HepG2 (cell line): ENCODE data around the gene KTN1. TPM values are rescaled to one million over a fixed set of nuclear protein-coding genes. Genes with fewer than 3 reads are reported as not detected.

Experiments
- ARNT2 ChIP-seq: sonication (generic); formaldehyde crosslinking; IDR thresholded peaks from 2 replicates; pipeline ENCODE4 v1.8.0; 2022; ENCODE audit warnings: mild to moderate bottlenecking, low read depth, missing genetic modification reagents, moderate library complexity
- ELF3 ChIP-seq: IDR thresholded peaks from 2 replicates; pipeline ENCODE4 v1.6.1; 2016; ENCODE audit warnings: missing genetic modification reagents, missing compliant biosample characterization
- ESRRA ChIP-seq: sonication (generic); formaldehyde crosslinking; IDR thresholded peaks from 2 replicates; pipeline ENCODE4 v1.5.1; 2020; ENCODE audit warnings: mild to moderate bottlenecking, low read depth, missing genetic modification reagents
- HDAC1 ChIP-seq: sonication (generic); formaldehyde crosslinking; IDR thresholded peaks from 2 replicates; pipeline ENCODE4 v1.5.1; 2020; ENCODE audit warnings: mild to moderate bottlenecking, missing genetic modification reagents
- KDM2A ChIP-seq: sonication (generic); formaldehyde crosslinking; IDR thresholded peaks from 2 replicates; pipeline ENCODE4 v1.4.0; 2020; ENCODE audit warnings: low read depth, missing genetic modification reagents, borderline replicate concordance
- KDM5B ChIP-seq: sonication (generic); formaldehyde crosslinking; IDR thresholded peaks from 2 replicates; pipeline ENCODE4 v1.4.0; 2020; ENCODE audit warnings: missing genetic modification reagents, mild to moderate bottlenecking, borderline replicate concordance
- NCOA1 ChIP-seq: sonication (generic); formaldehyde crosslinking; IDR thresholded peaks from 2 replicates; pipeline ENCODE4 v1.9.0; 2021; ENCODE audit warnings: missing genetic modification reagents
- PREB ChIP-seq: sonication (generic); formaldehyde crosslinking; IDR thresholded peaks from 2 replicates; pipeline ENCODE4 v1.4.0; 2020; ENCODE audit warnings: missing genetic modification reagents
- RFX5 ChIP-seq: IDR thresholded peaks from 2 replicates; pipeline ENCODE4 v1.6.1; 2011; ENCODE audit warnings: low read depth, low read length, improper control_type of control experiment
- SKIL ChIP-seq: sonication (generic); formaldehyde crosslinking; IDR thresholded peaks from 2 replicates; pipeline ENCODE4 v1.8.0; 2022; ENCODE audit warnings: missing genetic modification reagents, mild to moderate bottlenecking, moderate library complexity, borderline replicate concordance
- SMAD9 ChIP-seq: sonication (generic); formaldehyde crosslinking; IDR thresholded peaks from 2 replicates; pipeline ENCODE4 v1.5.1; 2020; ENCODE audit warnings: mild to moderate bottlenecking, missing genetic modification reagents
- SUZ12 ChIP-seq: fragments of 150-350 bp; IDR thresholded peaks from 2 replicates; pipeline ENCODE4 v1.6.1; 2014; ENCODE audit warnings: low read depth, low read length
- TFAP4 ChIP-seq: sonication (generic); IDR thresholded peaks from 2 replicates; pipeline ENCODE4 v1.6.1; 2016; ENCODE audit warnings: low read depth, borderline replicate concordance
- XRCC5 ChIP-seq: fragments of 200-400 bp; formaldehyde crosslinking; optimal IDR thresholded peaks from 2 replicates; pipeline ENCODE3; 2017; ENCODE audit warnings: mild to moderate bottlenecking, low read length
- ZMYM4 ChIP-seq: sonication (generic); formaldehyde crosslinking; IDR thresholded peaks from 2 replicates; pipeline ENCODE4 v1.8.1; 2023; ENCODE audit warnings: mild to moderate bottlenecking, missing genetic modification reagents
- ZNF234 ChIP-seq: sonication (generic); formaldehyde crosslinking; conservative IDR thresholded peaks from 2 replicates; pipeline ENCODE4 v1.5.1; 2020; ENCODE audit warnings: mild to moderate bottlenecking, missing genetic modification reagents
- ZNF550 ChIP-seq: sonication (generic); formaldehyde crosslinking; IDR thresholded peaks from 2 replicates; pipeline ENCODE4 v1.4.0; 2020; ENCODE audit warnings: mild to moderate bottlenecking, missing genetic modification reagents, borderline replicate concordance
- ZNF572 ChIP-seq: sonication (generic); formaldehyde crosslinking; IDR thresholded peaks from 2 replicates; pipeline ENCODE4 v1.5.1; 2020; ENCODE audit warnings: mild to moderate bottlenecking, missing genetic modification reagents
- ZNF672 ChIP-seq: sonication (generic); formaldehyde crosslinking; IDR thresholded peaks from 2 replicates; pipeline ENCODE4 v1.8.1; 2022; ENCODE audit warnings: missing genetic modification reagents
- polyA plus RNA-seq, 8 experiments: library from polyadenylated mRNA; depleted of rRNA in 3 of 8; stranded (reverse) in 7 of 8; unstranded in 1 of 8; fragments of >200 nt; fragmentation: Illumina TruSeq in 4 of 8; extraction: Trizol in 4 of 8; gene quantifications; 2 replicates each; pipeline versions ENCODE4 v1.2.1 to v1.2.3, GENCODE V29; 2011 to 2016; ENCODE audit warnings: low read depth in 4 of 8, missing spikeins in 1 of 8, mixed read lengths in 1 of 8; ENCODE audit not compliant: insufficient read depth in 1 of 8
- total RNA-seq, 5 experiments: library from RNA; depleted of rRNA; stranded (reverse); fragments of >200 nt; fragmentation: Illumina TruSeq; extraction: Trizol; gene quantifications; 2 replicates each; pipeline ENCODE4 v1.2.3, GENCODE V29; 2016; ENCODE audit warnings: low read depth in 1 of 5
- TF ChIP-seq, protein P1 (sequence below): sonication (generic); formaldehyde crosslinking; IDR thresholded peaks from 2 replicates; pipeline ENCODE4 v1.8.0; 2022; ENCODE audit warnings: mild to moderate bottlenecking, missing genetic modification reagents, moderate library complexity
- TF ChIP-seq, protein P2 (sequence below): IDR thresholded peaks from 2 replicates; pipeline ENCODE4 v1.6.1; 2016; ENCODE audit warnings: mild to moderate bottlenecking

KTN1 gene
- total and polyA plus RNA-seq, 2 of the 13 experiments (the other 11 are each of a cell fraction or from before 2014, with no cell fraction given): 60.6 to 169 TPM

- TF ChIP-seq RFX5 (no peak), ZMYM4 (CRISPR knock-in tag) (no peak), HDAC1 (peak; percentile 36; the same call in 1 of the 2 replicates), ZNF550 (CRISPR knock-in tag) (no peak), ARNT2 (CRISPR knock-in tag) (no peak), ZNF672 (CRISPR knock-in tag) (no peak), SKIL (CRISPR knock-in tag) (no peak), XRCC5 (no peak), SUZ12 (no peak), PREB (CRISPR knock-in tag) (no peak), ZNF572 (no peak), SMAD9 (0 out of 2 replicates have a peak, but pooled peaks have one; percentile 43), TFAP4 (no peak), ESRRA (no peak), KDM2A (CRISPR knock-in tag) (no peak), ELF3 (0 out of 2 replicates have a peak, but pooled peaks have one; percentile 6), ZNF234 (CRISPR knock-in tag) (0 out of 2 replicates have a peak, but pooled peaks have one; percentile 54), KDM5B (CRISPR knock-in tag) (peak; percentile 23; the same call in 1 of the 2 replicates), NCOA1 (CRISPR knock-in tag) (no peak)
- TF ChIP-seq, protein P1, sequence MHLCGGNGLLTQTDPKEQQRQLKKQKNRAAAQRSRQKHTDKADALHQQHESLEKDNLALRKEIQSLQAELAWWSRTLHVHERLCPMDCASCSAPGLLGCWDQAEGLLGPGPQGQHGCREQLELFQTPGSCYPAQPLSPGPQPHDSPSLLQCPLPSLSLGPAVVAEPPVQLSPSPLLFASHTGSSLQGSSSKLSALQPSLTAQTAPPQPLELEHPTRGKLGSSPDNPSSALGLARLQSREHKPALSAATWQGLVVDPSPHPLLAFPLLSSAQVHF (CRISPR knock-in tag): no peak
- TF ChIP-seq, protein P2, sequence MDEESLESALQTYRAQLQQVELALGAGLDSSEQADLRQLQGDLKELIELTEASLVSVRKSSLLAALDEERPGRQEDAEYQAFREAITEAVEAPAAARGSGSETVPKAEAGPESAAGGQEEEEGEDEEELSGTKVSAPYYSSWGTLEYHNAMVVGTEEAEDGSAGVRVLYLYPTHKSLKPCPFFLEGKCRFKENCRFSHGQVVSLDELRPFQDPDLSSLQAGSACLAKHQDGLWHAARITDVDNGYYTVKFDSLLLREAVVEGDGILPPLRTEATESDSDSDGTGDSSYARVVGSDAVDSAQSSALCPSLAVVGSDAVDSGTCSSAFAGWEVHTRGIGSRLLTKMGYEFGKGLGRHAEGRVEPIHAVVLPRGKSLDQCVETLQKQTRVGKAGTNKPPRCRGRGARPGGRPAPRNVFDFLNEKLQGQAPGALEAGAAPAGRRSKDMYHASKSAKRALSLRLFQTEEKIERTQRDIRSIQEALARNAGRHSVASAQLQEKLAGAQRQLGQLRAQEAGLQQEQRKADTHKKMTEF (CRISPR knock-in tag): peak; percentile 29; the same call in 1 of the 2 replicates
These were observed 699 bp downstream of the KTN1 start (continued) for GRCh38 chr14:55580470-55581341.
